HL-60 (cell line): ENCODE data around the gene NEK9.

Source experiments
- DNase-seq, 2 experiments: peaks; one replicate each; pipeline ENCODE4 v3.0.0-alpha.2; 2010 to 2020; ENCODE audit warnings: low read depth in 1 of 2, low spot score in 1 of 2
- H3K27ac ChIP-seq: fragments of 250-450 bp; sonication (Bioruptor Pico); replicated peaks from 2 replicates; pipeline ENCODE4 v1.5.1; 2020; ENCODE audit warnings: mild to moderate bottlenecking, moderate library complexity
- H3K27me3 ChIP-seq: fragments of 250-450 bp; sonication (Bioruptor Pico); 2 replicates; pipeline ENCODE4 v1.5.1; 2021; ENCODE audit warnings: mild to moderate bottlenecking, moderate library complexity; ENCODE audit not compliant: insufficient read depth, poor library complexity, severe bottlenecking
- H3K4me3 ChIP-seq: replicated peaks from 2 replicates; pipeline ENCODE4 v1.5.1; 2011; ENCODE audit warnings: mild to moderate bottlenecking, control low read depth, low read length; ENCODE audit not compliant: insufficient read depth
- GABPA ChIP-seq: IDR thresholded peaks from 2 replicates; pipeline ENCODE4 v1.6.1; 2012; ENCODE audit warnings: low read depth
- POLR2AphosphoS5 ChIP-seq: IDR thresholded peaks from 2 replicates; pipeline ENCODE4 v1.6.1; 2012; ENCODE audit warnings: low read depth
- SPI1 ChIP-seq: IDR thresholded peaks from 2 replicates; pipeline ENCODE4 v1.6.1; 2012; ENCODE audit warnings: low read depth, mild to moderate bottlenecking, borderline replicate concordance
- TF ChIP-seq, protein P1 (sequence below): IDR thresholded peaks from 2 replicates; pipeline ENCODE4 v1.6.1; 2012; ENCODE audit warnings: low read depth; ENCODE audit not compliant: insufficient replicate concordance
- TF ChIP-seq, protein P2 (sequence below): IDR thresholded peaks from one replicate; pipeline ENCODE4 v1.5.1; 2011; ENCODE audit warnings: low read length, control low read depth, inconsistent platforms; ENCODE audit not compliant: insufficient read depth

NEK9 gene

DNA sequence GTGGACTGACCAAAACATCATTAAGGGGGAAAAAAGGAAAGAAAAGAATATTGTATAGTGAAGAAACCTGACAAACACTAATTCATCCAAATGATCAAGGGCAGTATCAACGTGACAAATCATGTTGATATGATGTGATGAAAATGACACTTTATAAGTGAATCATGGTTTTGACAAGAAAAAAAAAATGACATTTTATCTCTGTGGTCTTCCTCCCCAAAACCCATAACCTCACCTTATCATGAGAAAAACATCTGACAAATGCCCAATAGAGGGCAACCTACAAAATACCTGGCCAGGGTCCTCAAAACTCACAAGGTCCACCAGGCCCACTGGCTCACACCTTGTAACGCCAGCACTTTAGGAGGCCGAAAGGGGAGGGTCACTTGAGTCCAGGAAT lies 35.8 kb upstream of the NEK9 start:
- H3K27me3 ChIP-seq: no peaks in the 10 kb centered on the region
- no peak overlapping the region for H3K27ac ChIP-seq
- TF ChIP-seq SPI1 (no peak), POLR2AphosphoS5 (no peak)
- TF ChIP-seq, protein P1, sequence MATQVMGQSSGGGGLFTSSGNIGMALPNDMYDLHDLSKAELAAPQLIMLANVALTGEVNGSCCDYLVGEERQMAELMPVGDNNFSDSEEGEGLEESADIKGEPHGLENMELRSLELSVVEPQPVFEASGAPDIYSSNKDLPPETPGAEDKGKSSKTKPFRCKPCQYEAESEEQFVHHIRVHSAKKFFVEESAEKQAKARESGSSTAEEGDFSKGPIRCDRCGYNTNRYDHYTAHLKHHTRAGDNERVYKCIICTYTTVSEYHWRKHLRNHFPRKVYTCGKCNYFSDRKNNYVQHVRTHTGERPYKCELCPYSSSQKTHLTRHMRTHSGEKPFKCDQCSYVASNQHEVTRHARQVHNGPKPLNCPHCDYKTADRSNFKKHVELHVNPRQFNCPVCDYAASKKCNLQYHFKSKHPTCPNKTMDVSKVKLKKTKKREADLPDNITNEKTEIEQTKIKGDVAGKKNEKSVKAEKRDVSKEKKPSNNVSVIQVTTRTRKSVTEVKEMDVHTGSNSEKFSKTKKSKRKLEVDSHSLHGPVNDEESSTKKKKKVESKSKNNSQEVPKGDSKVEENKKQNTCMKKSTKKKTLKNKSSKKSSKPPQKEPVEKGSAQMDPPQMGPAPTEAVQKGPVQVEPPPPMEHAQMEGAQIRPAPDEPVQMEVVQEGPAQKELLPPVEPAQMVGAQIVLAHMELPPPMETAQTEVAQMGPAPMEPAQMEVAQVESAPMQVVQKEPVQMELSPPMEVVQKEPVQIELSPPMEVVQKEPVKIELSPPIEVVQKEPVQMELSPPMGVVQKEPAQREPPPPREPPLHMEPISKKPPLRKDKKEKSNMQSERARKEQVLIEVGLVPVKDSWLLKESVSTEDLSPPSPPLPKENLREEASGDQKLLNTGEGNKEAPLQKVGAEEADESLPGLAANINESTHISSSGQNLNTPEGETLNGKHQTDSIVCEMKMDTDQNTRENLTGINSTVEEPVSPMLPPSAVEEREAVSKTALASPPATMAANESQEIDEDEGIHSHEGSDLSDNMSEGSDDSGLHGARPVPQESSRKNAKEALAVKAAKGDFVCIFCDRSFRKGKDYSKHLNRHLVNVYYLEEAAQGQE: no peak
- no peak overlapping the region for H3K4me3 ChIP-seq
- DNase-seq: no peak

DNA sequence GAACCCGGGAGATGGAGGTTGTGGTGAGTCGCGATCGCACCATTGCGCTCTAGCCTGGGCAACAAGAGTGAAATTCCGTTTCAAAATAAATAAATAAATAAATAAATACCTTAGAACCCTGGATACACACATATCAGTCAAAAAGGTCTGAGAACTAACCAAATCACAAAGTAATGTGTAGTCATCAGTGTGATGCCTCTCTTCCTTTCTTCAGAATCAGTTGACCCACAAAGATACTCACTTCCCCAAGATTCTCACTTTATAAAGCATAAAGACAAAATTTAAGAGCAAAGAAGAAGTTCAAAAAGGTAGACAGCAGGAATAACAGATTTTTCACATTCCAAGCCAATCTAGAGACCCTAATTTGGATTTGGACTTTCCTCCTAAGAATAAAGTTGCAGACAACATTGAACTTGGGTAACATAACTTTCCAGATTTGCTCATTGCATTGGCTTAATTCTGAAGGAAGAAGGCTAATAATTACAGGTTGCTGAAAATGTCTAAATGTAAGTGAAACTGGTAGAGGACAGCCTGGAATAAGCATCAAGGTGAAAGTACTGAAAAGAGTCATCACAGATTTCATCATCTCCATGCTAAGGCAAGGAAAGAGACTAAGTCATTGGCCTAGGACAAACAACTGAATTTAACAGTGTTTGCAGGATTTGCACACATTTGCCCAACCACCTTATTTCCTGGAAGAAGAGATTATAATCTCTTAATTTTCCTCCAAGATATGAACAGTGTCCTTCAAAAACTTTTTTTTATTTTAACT lies 32.2 kb upstream of the NEK9 start:
- DNase-seq: no peak
- TF ChIP-seq, protein P1: no peak
- TF ChIP-seq GABPA (no peak), POLR2AphosphoS5 (no peak), SPI1 (no peak)
- TF ChIP-seq, protein P2, sequence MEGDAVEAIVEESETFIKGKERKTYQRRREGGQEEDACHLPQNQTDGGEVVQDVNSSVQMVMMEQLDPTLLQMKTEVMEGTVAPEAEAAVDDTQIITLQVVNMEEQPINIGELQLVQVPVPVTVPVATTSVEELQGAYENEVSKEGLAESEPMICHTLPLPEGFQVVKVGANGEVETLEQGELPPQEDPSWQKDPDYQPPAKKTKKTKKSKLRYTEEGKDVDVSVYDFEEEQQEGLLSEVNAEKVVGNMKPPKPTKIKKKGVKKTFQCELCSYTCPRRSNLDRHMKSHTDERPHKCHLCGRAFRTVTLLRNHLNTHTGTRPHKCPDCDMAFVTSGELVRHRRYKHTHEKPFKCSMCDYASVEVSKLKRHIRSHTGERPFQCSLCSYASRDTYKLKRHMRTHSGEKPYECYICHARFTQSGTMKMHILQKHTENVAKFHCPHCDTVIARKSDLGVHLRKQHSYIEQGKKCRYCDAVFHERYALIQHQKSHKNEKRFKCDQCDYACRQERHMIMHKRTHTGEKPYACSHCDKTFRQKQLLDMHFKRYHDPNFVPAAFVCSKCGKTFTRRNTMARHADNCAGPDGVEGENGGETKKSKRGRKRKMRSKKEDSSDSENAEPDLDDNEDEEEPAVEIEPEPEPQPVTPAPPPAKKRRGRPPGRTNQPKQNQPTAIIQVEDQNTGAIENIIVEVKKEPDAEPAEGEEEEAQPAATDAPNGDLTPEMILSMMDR: no peak
- no peak overlapping the region for H3K4me3 ChIP-seq
- no peaks in the 10 kb centered on the region for H3K27me3 ChIP-seq
- no peak overlapping the region for H3K27ac ChIP-seq

DNA sequence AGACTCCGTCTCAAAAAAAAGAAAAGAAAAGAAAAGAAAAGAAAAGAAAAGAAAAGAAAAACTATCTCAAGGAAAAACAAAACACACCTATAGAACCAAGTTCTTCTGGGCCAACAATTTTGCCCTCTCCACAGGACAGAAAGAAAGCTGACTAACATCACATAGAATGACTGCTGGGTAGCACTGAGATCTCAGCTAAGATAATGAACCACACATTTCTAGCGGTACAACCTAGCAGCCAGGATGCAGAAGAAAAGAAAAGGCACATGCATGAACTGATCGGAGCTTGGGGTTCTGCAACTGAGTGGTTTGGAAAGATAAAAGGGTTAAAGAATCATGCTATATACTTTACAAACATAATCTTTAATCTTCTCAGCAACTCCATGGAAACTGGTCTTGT lies 30.1 kb upstream of the NEK9 start:
- TF ChIP-seq, protein P2: no peak
- TF ChIP-seq, protein P1: no peak
- TF ChIP-seq SPI1 (no peak), POLR2AphosphoS5 (no peak), GABPA (no peak)
- Histone ChIP-seq H3K27ac (no peak overlapping the region), H3K4me3 (no peak overlapping the region), H3K27me3 (no peaks in the 10 kb centered on the region)
- DNase-seq: no peak
